GM12865 (cell line): ENCODE results near the gene VSIG2.

Experiments
- DNase-seq: peaks from one replicate; pipeline ENCODE4 v3.0.0; 2010; ENCODE audit warnings: low read depth
- H3K4me3 ChIP-seq: 2 replicates; pipeline ENCODE4 v1.5.1; 2011; ENCODE audit warnings: mild to moderate bottlenecking, low read depth, low read length, control low read depth
- CTCF ChIP-seq: IDR thresholded peaks from 2 replicates; pipeline ENCODE4 v1.5.1; 2011; ENCODE audit warnings: low read length, control low read depth, low read depth, inconsistent platforms; ENCODE audit not compliant: insufficient read depth; ENCODE audit errors: missing control alignments

VSIG2 gene

DNA sequence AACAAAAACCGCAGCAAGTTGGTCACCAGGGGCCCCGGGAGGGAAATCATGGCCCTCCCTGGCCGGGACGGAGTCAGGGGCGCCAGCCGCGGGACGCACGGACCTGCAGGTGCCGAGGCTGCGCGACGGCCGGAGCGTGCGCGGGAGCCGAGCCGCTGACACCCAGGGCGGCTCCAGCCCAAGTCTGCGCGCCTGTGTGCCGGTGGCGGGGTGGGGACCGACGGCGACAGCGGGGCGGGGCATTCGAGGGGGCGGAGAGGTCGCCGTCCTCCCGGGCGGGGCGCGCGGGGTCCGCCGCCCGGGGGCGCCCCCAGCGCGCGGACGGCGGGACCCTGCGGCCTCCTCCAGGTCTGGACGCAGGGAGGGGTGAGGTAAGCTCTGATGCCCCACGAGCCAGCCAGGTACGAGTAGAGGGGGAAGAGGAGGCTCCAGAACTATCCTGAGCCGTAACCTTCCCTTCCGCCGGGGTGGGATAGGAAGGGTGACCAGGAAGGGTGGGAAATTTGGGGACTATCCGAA lies 10.1 kb upstream of the VSIG2 start, which contains the start of gene ESAM:
TSS of gene ESAM (minus strand) at position 186 of the 519 bp plus-strand sequence. CDS start at position 50, 136 bp downstream.
- DNase-seq: peak; percentile 79
- peak; percentile 16 for TF ChIP-seq CTCF
- H3K4me3 ChIP-seq: peak within 1 kb of the TSS; percentile 74

GRCh38 chr11:124761301-124762104 lies 9.4 kb upstream of the VSIG2 start:
- DNase-seq: no peak
- H3K4me3 ChIP-seq: peak overlapping the region; percentile 55
- TF ChIP-seq CTCF: no peak

DNA sequence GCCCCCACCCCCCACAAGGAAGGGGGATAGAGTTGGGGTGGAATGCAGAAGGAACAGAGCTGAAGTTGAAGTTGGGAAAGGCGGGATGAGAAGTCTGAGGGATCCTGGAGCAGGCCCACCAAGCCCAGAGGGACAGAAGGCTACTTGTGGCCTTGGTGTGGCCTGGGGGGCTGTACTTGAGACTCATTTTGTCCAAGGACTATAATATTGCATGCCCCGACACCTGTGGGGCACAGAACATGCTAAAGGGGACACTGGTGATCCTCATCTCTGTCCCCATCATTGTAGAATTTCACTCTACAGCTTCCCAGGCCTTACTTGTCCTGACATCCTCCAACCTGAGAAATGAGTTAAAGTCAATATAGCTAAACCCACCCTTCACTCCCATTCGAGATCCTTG lies 8.8 kb upstream of the VSIG2 start:
- no peak overlapping the region for H3K4me3 ChIP-seq
- no peak for TF ChIP-seq CTCF
- no peak for DNase-seq

- no peak overlapping the region for H3K4me3 ChIP-seq
- no peak for TF ChIP-seq CTCF
- no peak for DNase-seq
Measured at GRCh38 chr11:124760205-124760652, 8.2 kb upstream of the VSIG2 start.

GRCh38 chr11:124759266-124760204 lies 7.5 kb upstream of the VSIG2 start:
- no peak for DNase-seq
- no peak overlapping the region for H3K4me3 ChIP-seq
- TF ChIP-seq CTCF: no peak

GRCh38 chr11:124758355-124759265 lies 6.6 kb upstream of the VSIG2 start:
- peak; percentile 73 for DNase-seq
- H3K4me3 ChIP-seq: no peak overlapping the region
- peak; percentile 71 for TF ChIP-seq CTCF
